Prostate gland (tissue), 2 donors: ENCODE results near the gene RCN2.
"Not testable (repeated sequence)": the region's sequence is repeated elsewhere in the genome, so short reads cannot be mapped to it uniquely, and the experiment has no call there.

Experiments used
- CTCF ChIP-seq, 4 experiments: fragments of 200-600 bp in 2 of 4; fragments of 450-650 bp in 2 of 4; sonication (generic) in 2 of 4; IDR thresholded peaks; 1 replicate in 3 of 4; 2 replicates in 1 of 4; pipeline ENCODE4 v1.5.1; 2016 to 2019; ENCODE audit warnings: antibody characterized with exemption in 4 of 4, mild to moderate bottlenecking in 2 of 4, moderate library complexity in 2 of 4
- POLR2A ChIP-seq: fragments of 450-650 bp; IDR thresholded peaks from one replicate; pipeline ENCODE4 v1.6.1; 2016; ENCODE audit warnings: antibody characterized with exemption, mild to moderate bottlenecking
- POLR2AphosphoS5 ChIP-seq: sonication (generic); formaldehyde crosslinking; IDR thresholded peaks from one replicate; pipeline ENCODE4 v1.6.1; 2017; ENCODE audit warnings: antibody characterized with exemption

GRCh38 chr15:76966051-76966450, 34.5 kb downstream of the RCN2 start:
- not testable (repeated sequence) for TF ChIP-seq POLR2A; POLR2AphosphoS5; CTCF (IDR thresholded peaks at IDR 0.05)
